Dermis blood vessel endothelial cell (primary cell): ENCODE measurements around the gene F2RL3. TPM values are rescaled to one million over a fixed set of nuclear protein-coding genes. Genes with fewer than 3 reads are reported as not detected.
"Not testable (repeated sequence)": the region's sequence is repeated elsewhere in the genome, so short reads cannot be mapped to it uniquely, and the experiment has no call there.

Source experiments
- DNase-seq: peaks from one replicate; pipeline ENCODE4 v3.0.0; 2010
- total RNA-seq: library from RNA; depleted of rRNA; stranded (reverse); fragments of >200 nt; gene quantifications from 2 replicates; pipeline ENCODE4 v1.2.3, GENCODE V29; 2014

Gene F2RL3
- total RNA-seq, 1 donor from 2014 or later: 14.0 TPM

DNA sequence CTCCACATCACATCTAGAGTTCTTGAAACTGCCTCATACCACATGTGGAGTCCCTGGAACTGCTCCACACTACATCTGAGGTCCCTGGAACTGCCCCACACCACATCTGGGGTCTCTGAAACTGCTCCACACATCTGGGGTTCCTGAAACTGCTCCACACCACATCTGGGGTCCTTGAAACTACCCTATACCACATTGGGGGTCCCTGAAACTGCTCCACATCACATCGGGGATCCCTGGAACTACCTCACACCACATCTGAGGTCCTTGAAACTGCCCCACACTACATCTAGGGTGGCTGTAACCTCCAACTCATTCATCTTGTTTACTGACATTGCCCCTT lies 33.8 kb downstream of the F2RL3 start:
- DNase-seq: no peak

DNA sequence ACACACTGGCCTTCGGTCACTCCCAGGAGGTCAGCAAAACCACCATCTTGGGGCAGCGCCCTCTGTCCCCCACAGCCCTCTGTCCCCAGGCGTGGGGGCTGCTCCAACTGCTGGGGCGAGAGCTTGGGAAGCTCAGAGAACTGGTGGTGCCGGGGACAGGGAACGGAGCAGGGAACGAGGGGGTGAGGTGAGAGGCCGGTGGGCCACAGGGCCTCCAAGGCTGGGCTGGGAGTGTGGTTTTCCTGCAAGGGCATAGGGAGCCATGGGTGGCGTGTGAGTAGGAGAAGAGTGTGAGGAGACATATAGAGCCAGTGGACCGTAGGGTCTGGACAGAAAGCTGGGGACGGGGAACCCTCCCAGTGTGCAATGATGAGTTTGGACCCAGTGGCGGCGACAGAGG lies 34.1 kb downstream of the F2RL3 start:
- DNase-seq: no peak

DNA sequence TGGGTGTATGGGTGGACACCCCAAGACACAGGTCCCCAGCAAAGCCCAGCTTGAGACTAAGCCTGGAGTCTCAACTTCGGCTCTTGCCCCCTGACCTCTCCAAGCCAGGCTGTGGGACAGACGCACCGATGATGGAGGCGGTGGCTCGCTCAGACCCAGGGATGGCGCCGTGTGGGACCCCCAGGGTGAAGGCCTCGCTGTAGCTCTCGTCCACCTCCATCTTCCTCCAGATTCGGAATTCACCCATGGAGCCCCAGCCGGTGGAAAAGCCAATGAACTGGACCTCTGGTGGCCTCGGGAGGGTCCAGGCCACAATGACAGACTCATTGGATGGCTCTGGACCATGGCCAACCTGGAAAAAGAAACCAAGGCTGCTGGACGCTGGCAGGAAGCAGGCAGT lies 39.1 kb downstream of the F2RL3 start:
- DNase-seq: no peak

- DNase-seq: no peak
These were observed 39.6 kb downstream of the F2RL3 start for GRCh38 chr19:16928351-16928750.

GRCh38 chr19:16928916-16929315 lies 40.1 kb downstream of the F2RL3 start:
- no peak for DNase-seq

DNA sequence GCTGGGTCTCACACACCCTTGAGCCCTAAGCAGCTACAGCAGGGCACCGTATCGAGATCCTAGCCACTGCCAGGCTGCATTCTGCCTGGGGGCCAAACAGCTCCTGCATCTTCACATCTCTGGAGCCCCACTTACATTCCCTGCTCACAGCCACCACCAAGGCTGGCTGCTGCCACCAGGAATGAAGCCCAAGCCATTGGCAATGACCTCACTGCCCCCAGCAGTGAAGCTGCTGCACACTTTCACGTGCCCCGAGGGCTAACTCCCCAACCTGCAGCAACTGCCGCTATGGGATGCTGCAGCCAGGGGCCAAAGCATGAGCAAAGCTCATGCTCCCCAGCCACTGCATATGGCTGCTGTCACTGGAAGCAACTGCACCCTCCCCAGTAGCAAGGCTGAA lies 42.0 kb downstream of the F2RL3 start:
- DNase-seq: no peak

GRCh38 chr19:16931306-16931705 lies 42.5 kb downstream of the F2RL3 start:
- no peak for DNase-seq

GRCh38 chr19:16934489-16934888 lies 45.7 kb downstream of the F2RL3 start:
- DNase-seq: no peak

DNA sequence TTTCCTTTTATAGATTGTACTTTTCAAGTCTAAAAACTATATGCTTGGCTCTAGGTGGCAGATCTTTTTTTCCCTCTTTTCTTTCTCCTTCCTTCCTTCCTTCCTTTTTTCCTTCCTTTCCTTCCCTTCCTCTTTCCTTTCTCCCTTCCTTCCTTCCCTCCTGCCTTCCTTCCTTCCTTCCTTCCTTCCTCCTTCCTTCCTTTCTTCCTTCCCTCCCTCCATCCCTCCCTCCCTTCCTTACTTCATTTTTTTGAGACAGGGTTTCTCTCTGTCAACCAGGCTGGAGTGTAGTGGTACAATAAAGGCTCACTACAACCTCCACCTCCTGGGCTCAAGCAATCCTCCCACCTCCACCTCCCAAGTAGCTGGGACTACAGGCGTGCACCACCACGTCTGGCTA lies 48.1 kb downstream of the F2RL3 start:
- no peak for DNase-seq

GRCh38 chr19:16937796-16938195 lies 49.0 kb downstream of the F2RL3 start:
- not testable (repeated sequence) for DNase-seq

GRCh38 chr19:16938211-16938610 lies 49.4 kb downstream of the F2RL3 start:
- no peak for DNase-seq

- not testable (repeated sequence) for DNase-seq
These were observed 51.3 kb downstream of the F2RL3 start for GRCh38 chr19:16940063-16940462.

- no peak for DNase-seq
These were observed 51.8 kb downstream of the F2RL3 start for GRCh38 chr19:16940626-16941025.

Other genes with a start within 250 kb of the F2RL3 start
- gene SMIM7, start 228.9 kb upstream of the F2RL3 start, total RNA-seq: 58.0 and 108 TPM in 2 replicates
- 2.0 and 2.7 TPM in 2 replicates for gene TMEM38A, start 227.9 kb upstream of the F2RL3 start, total RNA-seq
- gene NWD1, start 169.2 kb upstream of the F2RL3 start, total RNA-seq: under 0.01 TPM in 1 of 2 replicates, not detected in the other
- gene SIN3B, start 59.6 kb upstream of the F2RL3 start, total RNA-seq: 38.5 and 43.0 TPM in 2 replicates
- 2.0 and 3.7 TPM in 2 replicates for gene CPAMD8, start 137.8 kb downstream of the F2RL3 start, total RNA-seq
- gene HAUS8, start 186.5 kb downstream of the F2RL3 start, total RNA-seq: 4.1 and 4.6 TPM in 2 replicates
- 53.6 and 62.1 TPM in 2 replicates for gene MYO9B, start 186.8 kb downstream of the F2RL3 start, total RNA-seq